Right forelimb (tissue), 1 donor: ENCODE results near the gene PPM1K.

Source experiments
- DNase-seq: peaks from one replicate; pipeline ENCODE4 v3.0.0-alpha.2; 2018

PPM1K gene

DNA sequence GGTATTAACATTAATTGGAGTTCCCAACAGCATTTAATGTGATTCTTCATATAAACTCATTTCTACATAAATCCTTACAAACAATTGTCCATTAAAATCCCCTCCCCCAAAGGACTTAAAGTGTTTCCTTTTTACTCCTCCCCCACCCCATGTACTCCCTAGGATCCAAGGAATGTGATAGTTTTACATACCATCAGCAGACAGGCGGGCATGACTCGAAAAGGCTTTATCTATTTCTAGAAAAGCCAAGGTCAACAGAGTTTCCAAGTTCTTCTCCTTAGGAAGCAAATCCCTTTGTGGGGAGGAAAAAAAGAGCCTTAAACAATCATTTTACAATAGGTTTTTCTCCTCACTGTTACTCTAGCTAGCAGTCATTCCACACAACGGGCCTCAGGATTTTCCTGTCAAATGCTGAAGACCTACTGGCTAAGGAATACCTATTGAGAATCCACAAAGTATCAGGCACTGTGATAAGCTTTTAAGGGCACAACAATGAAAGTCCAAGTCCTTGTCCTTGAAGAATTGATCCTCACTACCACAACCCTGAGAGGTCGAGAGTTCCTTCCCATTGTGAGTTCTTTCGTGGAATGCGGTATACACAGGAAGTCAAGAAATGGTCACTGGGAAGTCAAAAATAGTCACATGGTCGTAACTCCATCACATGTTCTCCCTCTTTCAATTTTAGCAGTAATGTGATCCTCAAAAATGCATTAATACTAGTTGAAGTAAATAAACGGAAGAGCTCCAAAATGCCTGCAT lies 7.2 kb downstream of the PPM1K start:
- DNase-seq, result no peak

GRCh38 chr4:88275949-88276515 lies 8.3 kb downstream of the PPM1K start:
- no peak for DNase-seq

GRCh38 chr4:88275516-88275915 lies 8.8 kb downstream of the PPM1K start:
- no peak for DNase-seq

DNA sequence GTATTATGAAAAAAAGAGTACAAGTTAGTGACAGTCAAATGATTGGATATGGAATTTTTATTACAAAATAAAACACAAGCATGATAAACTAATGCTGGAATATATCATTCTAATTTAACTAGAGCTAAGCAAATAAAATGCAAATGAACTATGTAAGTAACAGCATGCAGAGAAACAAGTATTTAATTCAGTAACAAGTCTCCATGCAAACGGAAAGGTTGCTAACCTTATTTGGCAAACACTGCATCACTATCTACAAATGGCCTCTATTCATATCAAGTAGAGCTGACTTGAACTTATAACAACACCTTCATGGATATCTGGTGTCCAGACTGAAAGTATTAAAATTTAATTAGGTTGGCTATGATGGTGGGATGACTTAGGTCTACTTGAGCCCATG lies 15.4 kb downstream of the PPM1K start:
- no peak for DNase-seq

DNA sequence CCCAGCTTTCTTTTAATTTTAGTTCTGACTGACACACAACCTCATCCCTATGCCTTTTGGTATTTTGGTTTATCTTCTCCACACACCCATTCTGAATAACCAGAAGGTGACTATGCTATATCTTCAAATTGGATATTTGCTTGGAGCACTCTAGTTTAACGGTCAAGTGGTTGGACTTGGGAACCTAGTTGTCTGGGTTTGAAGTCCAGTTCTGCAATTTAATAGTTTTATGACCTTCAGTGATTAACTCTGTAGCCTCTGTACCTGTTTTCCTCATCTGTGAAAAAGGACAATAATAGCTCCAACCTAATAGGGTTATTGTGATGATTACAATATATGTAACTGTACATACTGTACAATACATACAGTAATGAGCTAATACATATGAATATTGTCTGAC lies 20.0 kb downstream of the PPM1K start:
- DNase-seq, result no peak

DNA sequence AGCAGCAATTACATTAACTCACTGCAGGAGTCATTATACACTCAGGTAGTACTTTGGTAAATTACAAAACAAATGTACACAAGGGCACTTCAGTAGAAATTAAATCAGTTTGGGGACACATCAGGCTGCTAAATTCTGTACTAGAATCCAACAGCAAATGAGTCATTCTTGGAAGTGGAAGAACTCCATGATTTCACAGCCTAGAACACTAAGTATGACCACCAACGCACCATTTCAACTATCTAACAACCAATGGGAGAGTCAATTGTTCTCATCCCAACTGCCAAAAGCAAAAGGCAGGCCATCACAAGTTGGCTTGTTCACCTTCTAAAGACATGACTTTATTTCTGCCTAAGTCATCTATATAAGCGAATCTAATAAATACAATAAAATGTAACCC lies 26.6 kb downstream of the PPM1K start:
- no peak for DNase-seq

DNA sequence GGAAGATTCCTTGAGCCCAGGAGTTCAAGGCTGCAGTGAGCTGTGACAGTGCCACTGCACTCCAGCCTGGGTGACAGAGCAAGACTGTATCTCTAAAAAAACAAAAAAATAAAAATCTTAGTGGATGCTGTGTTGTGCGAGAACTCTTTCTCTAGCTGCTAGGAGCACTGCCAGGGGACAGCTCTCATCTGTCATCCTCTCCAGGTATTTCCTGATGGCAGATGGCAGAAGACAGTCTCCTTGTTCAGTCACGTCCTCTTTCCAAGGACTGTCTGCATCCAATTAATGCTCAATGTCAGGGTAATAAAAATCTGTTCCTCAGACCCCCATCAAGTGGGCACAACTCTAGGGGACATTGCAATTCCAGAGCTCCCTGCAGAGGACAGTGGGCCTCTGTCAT lies 29.2 kb downstream of the PPM1K start:
- DNase-seq, result no peak

DNA sequence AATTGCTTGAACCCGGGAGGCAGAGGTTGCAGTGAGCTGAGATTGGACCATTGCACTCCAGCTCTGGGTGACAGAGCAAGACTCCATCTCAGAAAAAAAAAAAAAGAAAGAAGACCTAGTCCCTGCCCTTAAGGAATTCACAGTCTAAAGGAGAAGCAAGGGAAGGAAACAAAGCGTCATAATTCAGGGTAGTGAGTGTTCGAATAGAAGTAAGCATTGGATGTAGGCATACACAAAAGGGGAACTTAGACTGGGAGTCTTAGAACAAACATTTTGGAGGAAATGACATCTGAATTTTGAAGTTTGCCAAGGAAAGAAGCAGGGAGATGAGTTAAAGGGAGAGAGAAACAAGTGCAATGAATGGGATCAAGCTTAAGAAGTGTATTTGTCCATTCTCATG lies 32.4 kb downstream of the PPM1K start:
- DNase-seq, result no peak

DNA sequence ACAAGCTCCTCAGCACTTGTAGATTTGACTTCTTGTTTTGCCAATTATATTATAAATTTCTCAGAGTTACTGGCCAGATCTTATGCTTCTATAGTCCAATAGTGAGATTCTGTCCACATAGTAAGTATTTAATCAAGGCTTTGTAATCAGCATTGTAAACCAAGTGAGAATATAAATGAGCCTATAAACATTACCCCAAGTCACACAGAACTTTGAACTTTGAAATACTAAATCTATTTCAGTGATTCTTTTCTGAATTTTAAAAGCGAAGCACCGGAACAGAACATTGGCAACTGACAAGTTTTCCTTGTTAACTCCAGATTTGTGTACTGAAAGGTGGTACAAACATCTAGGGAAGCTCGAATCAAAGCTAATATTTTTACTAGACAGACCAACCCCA lies 37.2 kb downstream of the PPM1K start:
- DNase-seq, result no peak

DNA sequence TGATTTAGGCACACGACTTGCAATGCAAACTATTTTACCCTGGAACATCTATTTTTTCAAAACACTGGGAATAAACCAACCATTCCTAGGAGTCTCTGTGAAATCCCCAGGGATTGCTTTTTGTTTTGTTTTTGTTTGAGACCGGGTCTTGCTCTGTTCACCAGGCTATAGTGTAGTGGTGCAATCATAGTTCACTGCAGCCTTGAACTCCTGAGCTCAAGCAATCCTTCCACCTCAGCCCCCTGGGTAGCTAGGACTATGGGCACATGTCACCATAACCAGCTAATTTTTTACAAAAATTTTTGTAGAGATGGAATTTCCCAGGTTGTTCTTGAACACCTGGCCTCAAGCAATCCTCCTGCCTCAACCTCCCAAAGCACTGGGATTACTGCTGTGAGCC lies 37.8 kb downstream of the PPM1K start:
- no peak for DNase-seq

DNA sequence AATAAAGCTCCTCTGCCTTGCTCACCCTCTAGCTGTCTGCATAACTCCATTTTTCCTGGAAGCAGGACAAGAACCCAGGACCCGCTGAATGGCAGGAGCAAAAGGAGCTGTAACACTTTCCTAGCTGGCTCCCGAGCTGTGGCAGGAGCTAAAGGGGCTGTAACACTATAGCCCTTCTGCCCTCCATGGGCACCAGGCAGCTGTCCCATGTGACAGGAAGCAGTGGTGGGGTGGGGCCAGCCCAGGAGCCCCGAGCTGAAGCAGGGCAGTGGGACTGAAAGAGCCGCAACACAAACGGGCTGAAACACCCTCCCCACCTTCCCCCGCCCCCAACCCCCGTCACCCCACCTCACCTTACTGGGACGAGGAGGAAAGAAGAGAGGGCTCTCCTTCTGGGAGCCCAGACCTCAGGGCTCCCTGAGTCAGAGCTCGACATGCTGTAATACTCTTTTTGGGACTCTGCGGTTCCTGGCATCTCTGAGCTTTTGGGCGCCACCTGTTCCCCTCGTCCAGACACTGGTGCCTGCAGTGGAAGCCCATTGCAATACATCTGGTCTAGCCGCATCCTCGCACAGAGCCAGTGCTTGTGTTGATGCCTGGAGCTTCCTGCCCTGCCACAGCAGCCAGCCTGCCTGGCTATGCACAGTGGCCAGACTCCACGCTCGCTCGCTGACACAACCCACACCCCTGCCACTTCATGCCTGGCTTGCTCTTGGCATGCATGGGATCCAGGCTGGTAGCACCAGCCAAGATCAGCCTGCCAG lies 39.4 kb downstream of the PPM1K start:
- DNase-seq, result no peak

GRCh38 chr4:88244056-88244455 lies 40.3 kb downstream of the PPM1K start:
- DNase-seq, result no peak

DNA sequence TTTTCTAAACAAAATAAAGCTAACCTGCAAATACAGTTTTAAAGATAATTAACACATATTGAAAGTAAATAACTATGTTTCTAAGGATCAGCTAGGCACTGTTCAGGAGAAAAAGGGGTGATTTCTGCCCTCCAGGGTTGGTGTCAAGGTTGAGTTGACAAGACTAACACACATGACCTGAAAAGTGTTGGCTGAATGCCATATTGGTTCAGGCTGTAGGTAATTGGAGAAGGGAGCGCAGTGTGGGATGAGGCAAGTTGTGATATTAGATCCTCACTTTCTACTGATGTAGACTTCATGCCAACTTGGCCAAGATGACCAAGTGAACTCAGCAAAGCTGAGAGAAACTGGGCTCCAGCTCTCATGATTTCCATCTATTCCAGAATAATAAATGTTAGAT lies 42.2 kb downstream of the PPM1K start:
- DNase-seq, result no peak

- no peak for DNase-seq
Observed at GRCh38 chr4:88240297-88240714, 44.1 kb downstream of the PPM1K start.

DNA sequence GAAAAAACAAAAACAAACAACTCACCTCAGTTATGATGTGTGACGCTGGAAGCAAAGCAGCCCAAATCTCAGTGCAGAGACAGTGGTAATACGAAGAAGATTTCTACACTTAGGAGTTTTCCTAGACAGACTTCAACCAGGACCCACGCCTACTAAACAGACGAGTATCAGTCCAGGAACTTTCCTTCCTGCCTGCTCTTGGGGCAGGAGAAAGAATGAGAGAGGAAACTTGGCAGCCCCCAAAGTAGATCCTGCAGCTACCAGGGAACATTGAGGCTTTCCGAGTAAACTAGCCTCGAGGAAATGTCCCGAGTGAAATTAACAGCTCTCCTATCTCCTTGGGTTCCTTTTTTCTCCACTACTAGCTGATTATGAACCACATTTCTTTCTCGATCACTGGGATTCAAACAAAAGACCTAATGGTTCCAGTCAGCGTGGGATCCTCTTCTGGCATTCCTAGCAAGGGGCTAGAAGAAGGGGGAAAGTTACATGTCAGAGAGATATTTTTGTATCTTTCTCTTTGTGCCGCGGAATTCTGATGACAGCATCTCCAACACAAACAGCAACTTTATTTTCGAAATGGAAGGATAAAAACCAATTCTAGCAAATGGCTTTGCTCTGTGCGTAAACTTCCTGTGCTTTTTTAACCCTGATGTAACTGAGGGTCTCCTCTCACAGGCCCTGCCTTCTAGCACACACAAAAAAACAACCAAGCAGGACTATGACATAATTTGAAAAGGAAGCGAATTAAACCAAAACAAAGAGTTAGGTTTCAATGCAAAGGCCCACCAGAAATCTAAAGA lies 53.2 kb downstream of the PPM1K start:
- DNase-seq, result peak; percentile 49

DNA sequence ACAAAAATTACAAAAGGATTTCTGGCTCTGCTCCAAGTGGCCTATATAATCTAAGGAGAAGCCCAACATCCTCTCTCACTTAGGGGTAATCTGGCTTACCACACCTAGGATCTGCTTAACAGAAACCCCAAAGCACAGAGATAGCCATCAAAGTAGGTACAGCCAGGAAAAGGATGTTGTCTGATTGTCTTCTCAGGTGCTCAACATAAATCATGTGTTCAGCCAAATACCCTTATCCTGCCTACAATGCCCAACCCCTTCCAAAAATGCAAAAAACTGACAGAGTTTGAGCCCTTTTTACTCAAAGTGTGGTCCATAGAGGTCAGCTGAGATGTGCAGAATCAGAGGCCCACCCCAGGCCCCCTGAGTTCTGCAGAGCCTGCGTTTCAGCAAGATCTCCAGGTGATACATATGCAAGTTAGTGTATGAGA lies 53.9 kb downstream of the PPM1K start:
- no peak for DNase-seq

DNA sequence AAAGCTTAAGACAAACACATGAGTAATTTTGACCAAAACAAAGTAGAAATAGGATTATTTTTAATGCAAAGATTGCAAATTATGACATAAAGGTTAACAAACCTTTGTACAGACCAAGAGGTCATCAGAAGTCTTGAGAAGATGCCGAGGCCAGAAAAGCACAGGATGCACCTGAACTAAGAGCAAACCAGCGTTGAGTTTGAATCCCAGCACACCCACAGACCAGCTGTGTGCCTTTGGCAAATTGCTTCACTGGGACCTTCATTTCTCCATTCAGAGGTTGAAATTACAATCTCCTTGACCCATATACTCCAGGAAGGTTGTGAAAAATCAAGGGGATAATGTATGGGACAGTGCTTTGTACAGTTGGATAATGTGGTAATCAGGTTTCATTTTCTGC lies 56.6 kb downstream of the PPM1K start:
- no peak for DNase-seq

DNA sequence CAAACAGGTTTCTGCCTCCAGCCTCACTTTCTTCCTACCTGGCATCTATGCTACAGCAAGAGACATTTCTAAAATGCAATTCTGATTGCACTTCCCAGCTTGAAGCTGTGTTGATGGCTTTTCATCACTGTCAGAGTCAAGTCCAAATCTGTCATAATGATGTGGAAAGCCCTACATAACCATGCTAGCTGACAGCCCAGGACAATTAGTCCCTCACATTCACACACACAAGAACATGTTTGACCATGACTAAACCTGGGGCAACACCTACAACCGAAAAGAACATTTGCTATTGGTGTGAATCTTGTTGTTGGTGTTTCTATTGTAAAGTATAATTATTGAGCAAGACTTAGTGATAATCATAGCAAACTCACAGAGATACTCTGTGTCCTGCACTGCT lies 58.2 kb downstream of the PPM1K start:
- DNase-seq, result no peak

DNA sequence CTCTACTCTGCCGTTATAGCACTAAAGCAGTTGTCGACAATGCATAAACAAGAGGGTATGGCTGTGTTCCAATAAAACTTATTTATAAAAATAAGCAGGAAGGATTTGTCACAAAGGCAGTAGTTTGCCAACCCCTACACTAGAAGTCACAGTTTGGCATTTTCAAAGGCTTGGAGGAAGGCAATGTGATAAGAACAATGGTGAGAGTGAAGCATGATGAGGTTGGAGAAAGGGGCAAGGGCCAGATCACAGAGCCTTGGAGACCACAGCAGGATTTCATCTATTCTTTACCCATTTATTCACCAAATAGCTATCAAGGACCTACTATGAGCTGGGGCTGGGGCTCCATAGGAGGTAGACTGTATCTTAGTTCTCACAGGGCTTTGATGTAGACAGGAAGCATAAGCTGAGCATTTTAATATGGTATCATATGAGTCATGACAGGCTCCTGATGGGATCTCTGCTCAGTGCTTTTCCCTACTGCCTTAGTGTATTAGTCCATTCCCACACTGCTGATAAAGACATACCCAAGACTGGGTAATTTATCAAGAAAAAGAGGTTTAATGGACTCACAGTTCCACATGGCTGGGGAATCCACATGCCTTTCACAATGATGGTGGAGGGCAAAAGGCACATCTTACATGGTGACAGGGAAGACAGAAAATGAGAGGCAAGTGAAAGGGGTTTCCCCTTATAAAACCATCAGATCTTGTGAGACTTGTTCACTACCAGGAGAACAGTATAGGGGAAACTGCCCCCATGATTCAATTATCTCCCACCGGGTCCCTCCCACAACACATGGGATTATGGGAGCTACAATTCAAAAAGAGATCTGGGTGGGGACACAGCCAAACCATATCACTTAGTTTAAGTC lies 58.9 kb downstream of the PPM1K start:
- DNase-seq, result no peak

- DNase-seq, result no peak
Observed at GRCh38 chr4:88223516-88223915, 60.8 kb downstream of the PPM1K start.

DNA sequence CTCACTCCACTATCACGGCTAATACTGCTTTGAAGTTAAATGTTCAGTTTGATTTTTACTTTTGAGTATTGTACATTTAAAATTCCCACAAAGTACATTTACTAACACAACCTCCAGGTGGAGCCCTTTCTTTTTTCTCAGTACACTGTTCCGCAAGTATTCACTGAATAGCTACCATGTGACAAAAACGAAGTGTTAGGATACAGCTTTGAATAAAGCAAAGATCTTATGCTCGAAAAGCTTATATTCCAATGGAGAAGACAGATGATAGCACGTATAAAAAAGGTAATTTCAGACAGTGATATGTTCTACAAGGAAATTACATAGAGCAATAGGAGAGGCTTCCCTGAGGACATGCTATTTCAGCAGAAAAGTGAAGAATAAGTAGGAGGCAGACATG lies 65.3 kb downstream of the PPM1K start:
- DNase-seq, result no peak

- DNase-seq, result no peak
Observed at GRCh38 chr4:88217169-88217568, 67.2 kb downstream of the PPM1K start.
